GM12873 (cell line): ENCODE measurements around the gene C1orf116.

Source experiments
- TF ChIP-seq, protein P1 (sequence below): IDR thresholded peaks from 2 replicates; pipeline ENCODE4 v1.5.1; 2012; ENCODE audit warnings: low read depth, mild to moderate bottlenecking, moderate library complexity, low read length, control low read depth; ENCODE audit not compliant: insufficient read depth; ENCODE audit errors: missing control alignments

C1orf116 gene

GRCh38 chr1:207015791-207016190, 16.8 kb downstream of the C1orf116 start:
- TF ChIP-seq, protein P1, sequence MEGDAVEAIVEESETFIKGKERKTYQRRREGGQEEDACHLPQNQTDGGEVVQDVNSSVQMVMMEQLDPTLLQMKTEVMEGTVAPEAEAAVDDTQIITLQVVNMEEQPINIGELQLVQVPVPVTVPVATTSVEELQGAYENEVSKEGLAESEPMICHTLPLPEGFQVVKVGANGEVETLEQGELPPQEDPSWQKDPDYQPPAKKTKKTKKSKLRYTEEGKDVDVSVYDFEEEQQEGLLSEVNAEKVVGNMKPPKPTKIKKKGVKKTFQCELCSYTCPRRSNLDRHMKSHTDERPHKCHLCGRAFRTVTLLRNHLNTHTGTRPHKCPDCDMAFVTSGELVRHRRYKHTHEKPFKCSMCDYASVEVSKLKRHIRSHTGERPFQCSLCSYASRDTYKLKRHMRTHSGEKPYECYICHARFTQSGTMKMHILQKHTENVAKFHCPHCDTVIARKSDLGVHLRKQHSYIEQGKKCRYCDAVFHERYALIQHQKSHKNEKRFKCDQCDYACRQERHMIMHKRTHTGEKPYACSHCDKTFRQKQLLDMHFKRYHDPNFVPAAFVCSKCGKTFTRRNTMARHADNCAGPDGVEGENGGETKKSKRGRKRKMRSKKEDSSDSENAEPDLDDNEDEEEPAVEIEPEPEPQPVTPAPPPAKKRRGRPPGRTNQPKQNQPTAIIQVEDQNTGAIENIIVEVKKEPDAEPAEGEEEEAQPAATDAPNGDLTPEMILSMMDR, result no peak

DNA sequence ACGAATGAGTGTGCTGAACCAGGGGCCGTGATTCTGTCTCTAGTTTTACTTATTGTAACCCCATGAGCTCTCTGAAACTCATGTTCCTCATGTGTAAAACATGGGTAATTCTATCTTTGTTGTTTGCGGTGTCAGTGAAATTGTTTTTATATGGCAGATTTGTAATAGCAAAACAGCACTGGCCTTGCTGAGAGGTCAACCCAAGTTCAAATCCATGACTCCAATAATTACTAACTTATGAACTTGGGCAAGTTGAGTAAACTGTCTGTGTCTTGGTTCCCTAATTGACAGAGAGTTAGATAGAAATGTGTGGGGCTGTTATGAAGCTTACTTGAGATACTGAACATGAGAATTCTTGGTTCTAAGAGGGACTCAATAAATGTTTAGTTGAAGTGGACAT, 17.8 kb downstream of the C1orf116 start:
- TF ChIP-seq, protein P1, result no peak

- TF ChIP-seq, protein P1, result no peak
Measured at GRCh38 chr1:207013321-207014085, 19.1 kb downstream of the C1orf116 start.

DNA sequence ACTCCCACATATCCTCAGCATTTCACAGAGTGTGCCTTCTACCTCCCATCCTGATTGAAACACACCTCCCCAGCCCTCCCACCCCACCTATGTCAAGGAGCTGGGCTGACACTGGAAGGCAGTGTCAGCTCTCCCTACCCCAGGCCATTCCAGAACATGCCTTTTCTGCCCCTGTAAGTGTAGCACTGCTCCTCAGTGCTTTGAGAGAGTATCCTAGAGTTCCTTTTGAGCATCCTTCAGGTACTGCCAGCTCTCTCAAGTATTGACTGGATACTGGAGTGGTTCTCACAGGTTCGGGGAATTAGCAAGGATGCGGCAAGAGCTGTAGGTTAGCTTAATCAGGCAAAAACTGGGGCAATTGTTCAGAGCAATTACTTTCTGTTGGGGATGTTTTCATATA, 21.8 kb downstream of the C1orf116 start:
- TF ChIP-seq, protein P1, result no peak

GRCh38 chr1:207009945-207010344, 22.6 kb downstream of the C1orf116 start:
- TF ChIP-seq, protein P1, result no peak

GRCh38 chr1:207009182-207009850, 23.2 kb downstream of the C1orf116 start:
- TF ChIP-seq, protein P1, result no peak

DNA sequence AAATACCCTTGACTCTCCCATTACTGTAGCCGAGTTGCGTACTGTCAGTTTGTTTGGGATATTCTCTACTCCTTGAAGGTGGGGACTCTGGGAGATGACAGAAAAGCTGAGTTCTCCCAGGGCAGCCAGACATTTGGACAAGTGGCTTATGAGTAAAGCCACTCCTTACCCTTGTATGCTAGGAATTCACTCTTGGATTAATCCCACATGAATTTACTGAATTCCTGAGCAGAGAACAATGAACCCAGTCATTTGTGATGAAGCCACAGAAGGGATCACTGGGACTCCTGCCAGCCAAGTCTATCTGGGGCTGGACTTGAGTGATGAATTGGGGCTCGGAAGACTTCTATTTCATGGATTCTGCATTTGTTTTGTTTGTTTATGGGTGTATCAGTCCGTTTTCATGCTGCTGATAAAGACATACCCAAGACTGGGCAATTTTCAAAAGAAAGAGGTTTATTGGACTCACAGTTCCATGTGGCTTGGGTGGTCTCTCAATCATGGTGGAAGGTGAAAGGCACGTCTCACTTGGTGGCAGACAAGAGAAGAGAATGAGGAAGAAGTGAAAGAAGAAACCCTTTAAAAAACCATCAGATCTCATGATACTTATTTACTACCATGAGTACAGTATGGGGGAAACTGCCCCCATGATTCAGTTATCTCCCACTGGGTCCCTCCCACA, 25.1 kb downstream of the C1orf116 start:
- TF ChIP-seq, protein P1, result no peak
